GM12872 (cell line): Measurements from ENCODE around the gene MCM7.

Experiments used
- TF ChIP-seq, protein P1 (sequence below): IDR thresholded peaks from 3 replicates; pipeline ENCODE4 v1.5.1; 2011; ENCODE audit warnings: low read depth, mild to moderate bottlenecking, low read length, moderate library complexity; ENCODE audit not compliant: insufficient read depth

The MCM7 gene

GRCh38 chr7:100090527-100091410, 10.4 kb downstream of the MCM7 start:
- TF ChIP-seq, protein P1, sequence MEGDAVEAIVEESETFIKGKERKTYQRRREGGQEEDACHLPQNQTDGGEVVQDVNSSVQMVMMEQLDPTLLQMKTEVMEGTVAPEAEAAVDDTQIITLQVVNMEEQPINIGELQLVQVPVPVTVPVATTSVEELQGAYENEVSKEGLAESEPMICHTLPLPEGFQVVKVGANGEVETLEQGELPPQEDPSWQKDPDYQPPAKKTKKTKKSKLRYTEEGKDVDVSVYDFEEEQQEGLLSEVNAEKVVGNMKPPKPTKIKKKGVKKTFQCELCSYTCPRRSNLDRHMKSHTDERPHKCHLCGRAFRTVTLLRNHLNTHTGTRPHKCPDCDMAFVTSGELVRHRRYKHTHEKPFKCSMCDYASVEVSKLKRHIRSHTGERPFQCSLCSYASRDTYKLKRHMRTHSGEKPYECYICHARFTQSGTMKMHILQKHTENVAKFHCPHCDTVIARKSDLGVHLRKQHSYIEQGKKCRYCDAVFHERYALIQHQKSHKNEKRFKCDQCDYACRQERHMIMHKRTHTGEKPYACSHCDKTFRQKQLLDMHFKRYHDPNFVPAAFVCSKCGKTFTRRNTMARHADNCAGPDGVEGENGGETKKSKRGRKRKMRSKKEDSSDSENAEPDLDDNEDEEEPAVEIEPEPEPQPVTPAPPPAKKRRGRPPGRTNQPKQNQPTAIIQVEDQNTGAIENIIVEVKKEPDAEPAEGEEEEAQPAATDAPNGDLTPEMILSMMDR, result no peak

DNA sequence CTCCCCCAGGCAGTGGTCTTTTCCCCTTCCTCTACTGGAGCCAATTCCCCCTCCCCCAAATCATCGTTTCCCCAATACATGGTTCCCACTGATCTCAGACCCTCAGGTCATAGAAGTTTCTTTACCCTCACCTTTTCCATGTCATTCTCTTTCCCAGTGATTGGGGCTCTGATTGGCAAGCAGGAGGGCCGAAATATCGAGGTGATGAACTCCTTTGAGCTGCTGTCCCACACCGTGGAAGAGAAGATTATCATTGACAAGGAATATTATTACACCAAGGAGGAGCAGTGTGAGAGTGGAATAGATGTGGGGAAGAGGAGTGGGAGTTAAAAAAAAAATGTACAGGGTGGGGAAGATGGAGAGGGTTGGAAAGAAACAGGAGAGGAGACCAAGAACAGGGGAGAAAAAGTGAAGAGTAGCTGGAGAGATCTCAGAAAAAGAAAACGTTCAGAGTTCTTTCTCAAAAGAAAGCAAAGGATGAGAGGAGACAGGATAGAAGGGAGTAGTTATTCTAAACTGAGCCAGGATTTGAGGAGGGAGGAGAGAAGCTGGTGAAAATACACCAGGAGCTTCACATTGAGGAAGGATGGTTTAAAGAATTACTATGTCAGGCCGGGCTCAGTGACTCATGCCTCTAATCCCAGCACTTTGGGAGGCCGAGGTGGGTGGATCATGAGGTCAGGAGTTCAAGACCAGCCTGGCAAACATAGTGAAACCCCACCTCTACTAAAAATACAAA, 11.6 kb downstream of the MCM7 start:
- TF ChIP-seq, protein P1, result no peak

DNA sequence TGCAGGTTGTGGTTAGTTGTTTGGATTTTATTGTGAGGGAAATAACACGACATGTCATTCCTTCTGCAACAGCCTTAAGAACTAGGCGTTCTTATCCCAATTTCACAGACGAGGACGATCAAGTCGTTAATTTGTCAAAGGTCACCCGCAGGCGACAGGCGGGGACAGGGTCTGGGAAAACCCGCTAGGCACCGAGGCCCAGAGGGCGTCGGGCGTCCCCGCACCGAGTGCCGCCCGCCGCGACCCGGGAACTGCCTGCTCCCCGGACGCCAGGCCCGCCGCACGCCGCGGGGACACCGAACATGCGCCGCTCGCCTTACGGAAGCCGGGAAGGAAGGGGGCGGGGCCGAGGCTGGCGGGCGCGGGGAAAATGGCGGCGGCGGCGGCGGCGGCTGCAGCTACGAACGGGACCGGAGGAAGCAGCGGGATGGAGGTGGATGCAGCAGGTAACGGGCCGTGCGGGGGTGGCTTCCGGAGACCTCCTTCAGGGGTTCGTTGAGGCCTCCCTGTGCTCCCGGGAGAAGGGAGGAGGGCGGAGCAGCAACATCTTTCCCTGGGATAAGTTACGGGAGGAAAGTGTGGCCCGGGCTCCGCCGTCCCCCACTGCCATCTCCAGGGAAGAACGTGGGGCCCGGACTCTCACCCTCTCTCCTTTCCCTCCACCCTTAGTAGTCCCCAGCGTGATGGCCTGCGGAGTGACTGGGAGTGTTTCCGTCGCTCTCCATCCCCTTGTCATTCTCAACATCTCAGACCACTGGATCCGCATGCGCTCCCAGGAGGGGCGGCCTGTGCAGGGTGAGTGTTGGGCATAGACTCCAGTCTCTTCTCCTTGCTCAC, 12.4 kb downstream of the MCM7 start, which contains the start of gene COPS6:
Gene COPS6, plus strand, starts transcription at position 349 of the 837 bp plus-strand sequence. Its CDS starts 22 bp downstream, at position 371.
- TF ChIP-seq, protein P1, result no peak

- TF ChIP-seq, protein P1, result no peak
Observed at GRCh38 chr7:100088095-100088620, 13.0 kb downstream of the MCM7 start.

DNA sequence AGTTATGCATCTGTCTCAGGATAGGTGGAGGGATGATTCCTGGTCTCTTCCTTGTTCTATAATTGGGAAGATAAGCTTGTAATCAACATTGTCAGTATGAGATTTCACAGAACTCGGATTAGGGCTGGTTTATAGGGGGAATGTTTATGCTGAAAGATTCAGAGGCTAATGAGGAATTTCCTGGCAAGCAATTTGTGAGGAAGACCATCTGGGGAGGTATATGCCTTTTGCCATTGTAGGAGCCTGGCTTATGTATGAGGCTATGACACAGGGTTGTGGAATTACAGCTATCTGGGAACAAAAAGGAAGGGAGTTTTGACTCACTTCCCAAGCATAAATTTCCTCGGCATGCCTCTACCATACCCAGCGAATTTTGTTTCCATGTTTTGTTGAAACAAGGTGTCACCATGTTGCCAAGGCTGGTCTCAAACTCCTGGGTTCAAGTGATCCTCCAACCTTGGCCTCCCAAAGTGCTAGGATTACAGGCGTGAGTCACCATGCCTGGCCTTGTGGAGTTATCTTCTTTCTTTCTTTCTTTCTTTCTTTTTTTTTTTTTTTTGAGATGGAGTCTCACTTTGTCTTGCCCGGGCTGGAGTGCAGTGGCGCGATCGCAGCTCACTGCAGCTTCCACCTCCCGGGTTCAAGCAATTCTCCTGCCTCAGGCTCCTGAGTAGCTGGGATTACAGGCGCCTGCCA, 14.0 kb downstream of the MCM7 start:
- TF ChIP-seq, protein P1, result no peak

DNA sequence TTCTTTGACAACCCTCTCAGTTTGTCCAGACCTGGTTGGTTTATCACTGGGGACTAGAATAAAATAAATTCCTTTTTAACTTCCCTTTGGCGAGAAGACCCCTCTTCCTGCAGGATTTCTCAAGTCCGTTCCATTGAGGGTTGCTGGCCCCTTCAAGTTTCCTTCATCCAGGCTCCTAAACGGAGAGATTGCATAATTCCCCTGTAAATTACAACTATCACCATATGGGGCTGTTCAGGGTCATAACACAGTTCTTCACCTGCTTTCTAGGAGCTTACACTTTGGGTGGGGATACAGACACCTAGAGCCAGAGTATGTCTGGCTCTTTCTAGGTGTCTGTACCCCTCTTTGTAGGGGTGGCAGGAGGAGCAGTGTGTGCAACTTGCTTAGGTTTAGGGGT, 15.7 kb downstream of the MCM7 start:
- TF ChIP-seq, protein P1, result no peak
